HepG2 (cell line): ENCODE data around the gene SCN4B. TPM values are rescaled to one million over a fixed set of nuclear protein-coding genes. Genes with fewer than 3 reads are reported as not detected.

Experiments
- ATF1 ChIP-seq: IDR thresholded peaks from 2 replicates; pipeline ENCODE4 v1.6.1; 2016; ENCODE audit warnings: mild to moderate bottlenecking, control low read depth
- BCL6 ChIP-seq: IDR thresholded peaks from 2 replicates; pipeline ENCODE4 v1.6.1; 2016; ENCODE audit warnings: missing genetic modification reagents, missing compliant biosample characterization
- BRD4 ChIP-seq: sonication (generic); formaldehyde crosslinking; IDR thresholded peaks from 2 replicates; pipeline ENCODE4 v1.4.0; 2020; ENCODE audit warnings: missing genetic modification reagents
- CBFB ChIP-seq: sonication (generic); formaldehyde crosslinking; IDR thresholded peaks from 2 replicates; pipeline ENCODE4 v1.4.0; 2020; ENCODE audit warnings: missing genetic modification reagents
- LCORL ChIP-seq, 2 experiments: fragments of 450-650 bp in 1 of 2; sonication (generic) in 1 of 2; formaldehyde crosslinking in 1 of 2; IDR thresholded peaks; 2 replicates each; pipeline versions ENCODE4 v1.5.0 to v1.6.1; 2017 to 2020; ENCODE audit warnings: antibody characterized with exemption in 1 of 2, missing genetic modification reagents in 1 of 2
- MIXL1 ChIP-seq: IDR thresholded peaks from 2 replicates; pipeline ENCODE4 v1.6.1; 2016
- MXD4 ChIP-seq: IDR thresholded peaks from 2 replicates; pipeline ENCODE4 v1.6.1; 2016; ENCODE audit warnings: mild to moderate bottlenecking, missing biosample characterization, missing genetic modification reagents
- STAG1 ChIP-seq: sonication (generic); formaldehyde crosslinking; IDR thresholded peaks from 2 replicates; pipeline ENCODE4 v1.4.0; 2020; ENCODE audit warnings: missing genetic modification reagents
- ZNF501 ChIP-seq: sonication (generic); formaldehyde crosslinking; IDR thresholded peaks from 2 replicates; pipeline ENCODE4 v1.5.1; 2020; ENCODE audit warnings: mild to moderate bottlenecking, moderate library complexity, missing genetic modification reagents
- polyA plus RNA-seq, 8 experiments: library from polyadenylated mRNA; depleted of rRNA in 3 of 8; stranded (reverse) in 7 of 8; unstranded in 1 of 8; fragments of >200 nt; fragmentation: Illumina TruSeq in 4 of 8; extraction: Trizol in 4 of 8; gene quantifications; 2 replicates each; pipeline versions ENCODE4 v1.2.1 to v1.2.3, GENCODE V29; 2011 to 2016; ENCODE audit warnings: low read depth in 4 of 8, missing spikeins in 1 of 8, mixed read lengths in 1 of 8; ENCODE audit not compliant: insufficient read depth in 1 of 8
- total RNA-seq, 5 experiments: library from RNA; depleted of rRNA; stranded (reverse); fragments of >200 nt; fragmentation: Illumina TruSeq; extraction: Trizol; gene quantifications; 2 replicates each; pipeline ENCODE4 v1.2.3, GENCODE V29; 2016; ENCODE audit warnings: low read depth in 1 of 5
- TF ChIP-seq, protein P1 (sequence below), 2 experiments: fragments of 450-650 bp in 1 of 2; sonication (generic) in 1 of 2; formaldehyde crosslinking in 1 of 2; IDR thresholded peaks; 2 replicates each; pipeline versions ENCODE4 v1.6.1 to v1.8.0; 2016 to 2022; ENCODE audit warnings: antibody characterized with exemption in 1 of 2, mild to moderate bottlenecking in 1 of 2, missing genetic modification reagents in 1 of 2
- TF ChIP-seq, protein P2 (sequence below): sonication (generic); formaldehyde crosslinking; IDR thresholded peaks from 2 replicates; pipeline ENCODE4 v1.4.0; 2020; ENCODE audit warnings: missing genetic modification reagents
- TF ChIP-seq, protein P3 (sequence below): sonication (generic); formaldehyde crosslinking; IDR thresholded peaks from 2 replicates; pipeline ENCODE4 v1.5.1; 2020; ENCODE audit warnings: missing genetic modification reagents, mild to moderate bottlenecking, borderline replicate concordance
- TF ChIP-seq, protein P4 (sequence below): sonication (generic); formaldehyde crosslinking; IDR thresholded peaks from 2 replicates; pipeline ENCODE4 v1.5.0; 2020; ENCODE audit warnings: missing genetic modification reagents, mild to moderate bottlenecking, borderline replicate concordance

Gene SCN4B
- total and polyA plus RNA-seq, 2 of the 13 experiments (the other 11 are each of a cell fraction or from before 2014, with no cell fraction given), result 0.04 to 0.29 TPM

GRCh38 chr11:118145285-118146227, 7.1 kb downstream of the SCN4B start (continued):
- TF ChIP-seq, protein P1, sequence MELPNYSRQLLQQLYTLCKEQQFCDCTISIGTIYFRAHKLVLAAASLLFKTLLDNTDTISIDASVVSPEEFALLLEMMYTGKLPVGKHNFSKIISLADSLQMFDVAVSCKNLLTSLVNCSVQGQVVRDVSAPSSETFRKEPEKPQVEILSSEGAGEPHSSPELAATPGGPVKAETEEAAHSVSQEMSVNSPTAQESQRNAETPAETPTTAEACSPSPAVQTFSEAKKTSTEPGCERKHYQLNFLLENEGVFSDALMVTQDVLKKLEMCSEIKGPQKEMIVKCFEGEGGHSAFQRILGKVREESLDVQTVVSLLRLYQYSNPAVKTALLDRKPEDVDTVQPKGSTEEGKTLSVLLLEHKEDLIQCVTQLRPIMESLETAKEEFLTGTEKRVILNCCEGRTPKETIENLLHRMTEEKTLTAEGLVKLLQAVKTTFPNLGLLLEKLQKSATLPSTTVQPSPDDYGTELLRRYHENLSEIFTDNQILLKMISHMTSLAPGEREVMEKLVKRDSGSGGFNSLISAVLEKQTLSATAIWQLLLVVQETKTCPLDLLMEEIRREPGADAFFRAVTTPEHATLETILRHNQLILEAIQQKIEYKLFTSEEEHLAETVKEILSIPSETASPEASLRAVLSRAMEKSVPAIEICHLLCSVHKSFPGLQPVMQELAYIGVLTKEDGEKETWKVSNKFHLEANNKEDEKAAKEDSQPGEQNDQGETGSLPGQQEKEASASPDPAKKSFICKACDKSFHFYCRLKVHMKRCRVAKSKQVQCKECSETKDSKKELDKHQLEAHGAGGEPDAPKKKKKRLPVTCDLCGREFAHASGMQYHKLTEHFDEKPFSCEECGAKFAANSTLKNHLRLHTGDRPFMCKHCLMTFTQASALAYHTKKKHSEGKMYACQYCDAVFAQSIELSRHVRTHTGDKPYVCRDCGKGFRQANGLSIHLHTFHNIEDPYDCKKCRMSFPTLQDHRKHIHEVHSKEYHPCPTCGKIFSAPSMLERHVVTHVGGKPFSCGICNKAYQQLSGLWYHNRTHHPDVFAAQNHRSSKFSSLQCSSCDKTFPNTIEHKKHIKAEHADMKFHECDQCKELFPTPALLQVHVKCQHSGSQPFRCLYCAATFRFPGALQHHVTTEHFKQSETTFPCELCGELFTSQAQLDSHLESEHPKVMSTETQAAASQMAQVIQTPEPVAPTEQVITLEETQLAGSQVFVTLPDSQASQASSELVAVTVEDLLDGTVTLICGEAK (IDR thresholded peaks at IDR 0.05), result no peak
- TF ChIP-seq, protein P1 (CRISPR knock-in tag; IDR thresholded peaks at IDR 0.05), result 0 out of 2 replicates have a peak, but pooled peaks have one; percentile 28
- TF ChIP-seq MXD4 (CRISPR knock-in tag), result no peak
- TF ChIP-seq, protein P2, sequence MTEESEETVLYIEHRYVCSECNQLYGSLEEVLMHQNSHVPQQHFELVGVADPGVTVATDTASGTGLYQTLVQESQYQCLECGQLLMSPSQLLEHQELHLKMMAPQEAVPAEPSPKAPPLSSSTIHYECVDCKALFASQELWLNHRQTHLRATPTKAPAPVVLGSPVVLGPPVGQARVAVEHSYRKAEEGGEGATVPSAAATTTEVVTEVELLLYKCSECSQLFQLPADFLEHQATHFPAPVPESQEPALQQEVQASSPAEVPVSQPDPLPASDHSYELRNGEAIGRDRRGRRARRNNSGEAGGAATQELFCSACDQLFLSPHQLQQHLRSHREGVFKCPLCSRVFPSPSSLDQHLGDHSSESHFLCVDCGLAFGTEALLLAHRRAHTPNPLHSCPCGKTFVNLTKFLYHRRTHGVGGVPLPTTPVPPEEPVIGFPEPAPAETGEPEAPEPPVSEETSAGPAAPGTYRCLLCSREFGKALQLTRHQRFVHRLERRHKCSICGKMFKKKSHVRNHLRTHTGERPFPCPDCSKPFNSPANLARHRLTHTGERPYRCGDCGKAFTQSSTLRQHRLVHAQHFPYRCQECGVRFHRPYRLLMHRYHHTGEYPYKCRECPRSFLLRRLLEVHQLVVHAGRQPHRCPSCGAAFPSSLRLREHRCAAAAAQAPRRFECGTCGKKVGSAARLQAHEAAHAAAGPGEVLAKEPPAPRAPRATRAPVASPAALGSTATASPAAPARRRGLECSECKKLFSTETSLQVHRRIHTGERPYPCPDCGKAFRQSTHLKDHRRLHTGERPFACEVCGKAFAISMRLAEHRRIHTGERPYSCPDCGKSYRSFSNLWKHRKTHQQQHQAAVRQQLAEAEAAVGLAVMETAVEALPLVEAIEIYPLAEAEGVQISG (CRISPR knock-in tag), result no peak; the same call in 1 of the 2 replicates
- no peak for TF ChIP-seq ATF1
- 0 out of 2 replicates have a peak, but pooled peaks have one; percentile 48 for TF ChIP-seq CBFB
- TF ChIP-seq MIXL1 (CRISPR knock-in tag), result 0 out of 2 replicates have a peak, but pooled peaks have one; percentile 10
- TF ChIP-seq, protein P3, sequence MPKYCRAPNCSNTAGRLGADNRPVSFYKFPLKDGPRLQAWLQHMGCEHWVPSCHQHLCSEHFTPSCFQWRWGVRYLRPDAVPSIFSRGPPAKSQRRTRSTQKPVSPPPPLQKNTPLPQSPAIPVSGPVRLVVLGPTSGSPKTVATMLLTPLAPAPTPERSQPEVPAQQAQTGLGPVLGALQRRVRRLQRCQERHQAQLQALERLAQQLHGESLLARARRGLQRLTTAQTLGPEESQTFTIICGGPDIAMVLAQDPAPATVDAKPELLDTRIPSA (CRISPR knock-in tag), result 0 out of 2 replicates have a peak, but pooled peaks have one; percentile 25
- peak; percentile 91 for TF ChIP-seq ZNF501
- TF ChIP-seq STAG1 (CRISPR knock-in tag), result peak; percentile 97
- no peak for TF ChIP-seq LCORL (IDR thresholded peaks at IDR 0.05)
- TF ChIP-seq LCORL (CRISPR knock-in tag; IDR thresholded peaks at IDR 0.05), result peak; percentile 75
- TF ChIP-seq, protein P4, sequence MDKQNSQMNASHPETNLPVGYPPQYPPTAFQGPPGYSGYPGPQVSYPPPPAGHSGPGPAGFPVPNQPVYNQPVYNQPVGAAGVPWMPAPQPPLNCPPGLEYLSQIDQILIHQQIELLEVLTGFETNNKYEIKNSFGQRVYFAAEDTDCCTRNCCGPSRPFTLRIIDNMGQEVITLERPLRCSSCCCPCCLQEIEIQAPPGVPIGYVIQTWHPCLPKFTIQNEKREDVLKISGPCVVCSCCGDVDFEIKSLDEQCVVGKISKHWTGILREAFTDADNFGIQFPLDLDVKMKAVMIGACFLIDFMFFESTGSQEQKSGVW (CRISPR knock-in tag), result no peak
- no peak for TF ChIP-seq BRD4 (CRISPR knock-in tag)
- peak; percentile 17; the same call in 1 of the 2 replicates for TF ChIP-seq BCL6 (CRISPR knock-in tag)
